ENCODE measurements around the gene ZNF436. TPM values are rescaled to one million over a fixed set of nuclear protein-coding genes. Genes with fewer than 3 reads are reported as not detected.

Gene ZNF436
- total and polyA plus RNA-seq, 9 of the 15 experiments (the other 6 are each of a cell fraction or from before 2014, with no cell fraction given): 2.1 to 11.3 (median 6.8) TPM

DNA sequence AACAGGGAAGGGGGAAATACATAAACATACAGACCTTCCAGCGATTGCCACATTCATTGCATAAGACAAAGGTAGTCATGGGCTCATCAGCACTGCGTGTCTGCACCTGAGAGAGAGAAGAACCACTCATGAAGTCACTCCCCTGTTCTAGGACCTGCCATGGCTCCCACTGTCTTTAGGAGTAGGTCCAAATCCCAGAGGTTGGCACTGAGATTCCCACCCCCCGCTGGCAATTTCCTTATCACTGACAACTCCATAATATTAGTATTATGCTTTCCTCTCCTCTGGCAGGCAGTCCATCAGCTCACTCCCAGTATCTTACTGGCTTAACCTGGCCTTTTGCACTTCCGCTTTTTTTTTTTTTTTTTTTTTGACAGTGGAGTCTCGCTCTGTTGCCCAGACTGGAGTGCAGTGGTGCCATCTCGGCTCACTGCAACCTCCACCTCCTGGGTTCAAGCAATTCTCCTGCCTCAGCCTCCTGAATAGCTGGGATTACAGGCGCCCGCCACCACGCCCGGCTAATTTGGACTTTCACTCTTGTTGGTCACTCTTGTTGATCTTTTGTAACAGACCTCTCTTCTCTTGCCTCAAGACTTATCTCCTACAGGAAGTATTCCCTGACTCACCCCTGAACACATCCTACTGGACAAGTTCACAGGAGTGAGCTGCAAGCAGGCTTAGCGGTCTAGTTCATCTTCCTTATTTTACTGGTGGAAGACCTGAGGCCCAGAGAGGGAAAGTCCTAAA lies 14.8 kb upstream of the ZNF436 start (continued):
- TF ChIP-seq, protein P1, sequence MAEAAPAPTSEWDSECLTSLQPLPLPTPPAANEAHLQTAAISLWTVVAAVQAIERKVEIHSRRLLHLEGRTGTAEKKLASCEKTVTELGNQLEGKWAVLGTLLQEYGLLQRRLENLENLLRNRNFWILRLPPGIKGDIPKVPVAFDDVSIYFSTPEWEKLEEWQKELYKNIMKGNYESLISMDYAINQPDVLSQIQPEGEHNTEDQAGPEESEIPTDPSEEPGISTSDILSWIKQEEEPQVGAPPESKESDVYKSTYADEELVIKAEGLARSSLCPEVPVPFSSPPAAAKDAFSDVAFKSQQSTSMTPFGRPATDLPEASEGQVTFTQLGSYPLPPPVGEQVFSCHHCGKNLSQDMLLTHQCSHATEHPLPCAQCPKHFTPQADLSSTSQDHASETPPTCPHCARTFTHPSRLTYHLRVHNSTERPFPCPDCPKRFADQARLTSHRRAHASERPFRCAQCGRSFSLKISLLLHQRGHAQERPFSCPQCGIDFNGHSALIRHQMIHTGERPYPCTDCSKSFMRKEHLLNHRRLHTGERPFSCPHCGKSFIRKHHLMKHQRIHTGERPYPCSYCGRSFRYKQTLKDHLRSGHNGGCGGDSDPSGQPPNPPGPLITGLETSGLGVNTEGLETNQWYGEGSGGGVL (CRISPR knock-in tag; IDR thresholded peaks at IDR 0.05): no peak
- no peak for TF ChIP-seq ZNF41 (CRISPR knock-in tag; conservative IDR thresholded peaks at IDR 0.05)
- TF ChIP-seq BCOR (IDR thresholded peaks at IDR 0.05): peak; percentile 81
- TF ChIP-seq, protein P2, sequence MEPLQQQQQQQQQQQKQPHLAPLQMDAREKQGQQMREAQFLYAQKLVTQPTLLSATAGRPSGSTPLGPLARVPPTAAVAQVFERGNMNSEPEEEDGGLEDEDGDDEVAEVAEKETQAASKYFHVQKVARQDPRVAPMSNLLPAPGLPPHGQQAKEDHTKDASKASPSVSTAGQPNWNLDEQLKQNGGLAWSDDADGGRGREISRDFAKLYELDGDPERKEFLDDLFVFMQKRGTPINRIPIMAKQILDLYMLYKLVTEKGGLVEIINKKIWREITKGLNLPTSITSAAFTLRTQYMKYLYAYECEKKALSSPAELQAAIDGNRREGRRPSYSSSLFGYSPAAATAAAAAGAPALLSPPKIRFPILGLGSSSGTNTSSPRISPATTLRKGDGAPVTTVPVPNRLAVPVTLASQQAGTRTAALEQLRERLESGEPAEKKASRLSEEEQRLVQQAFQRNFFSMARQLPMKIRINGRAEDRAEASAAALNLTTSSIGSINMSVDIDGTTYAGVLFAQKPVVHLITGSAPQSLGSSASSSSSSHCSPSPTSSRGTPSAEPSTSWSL (CRISPR knock-in tag; IDR thresholded peaks at IDR 0.05; ENCODE audit: borderline replicate concordance): no peak
- TF ChIP-seq GABPA (tag; conservative IDR thresholded peaks at IDR 0.05; ENCODE audit: low read depth): peak; percentile 74
- no peak for TF ChIP-seq SMAD1 (IDR thresholded peaks at IDR 0.05; ENCODE audit: low read depth, low read length, partially characterized antibody)
- TF ChIP-seq BDP1 (IDR thresholded peaks at IDR 0.05; ENCODE audit: insufficient read depth, insufficient read length): no peak
- TF ChIP-seq ZNF778 (CRISPR knock-in tag; IDR thresholded peaks at IDR 0.05): no peak
- no peak for TF ChIP-seq ESRRA (IDR thresholded peaks at IDR 0.05; ENCODE audit: borderline replicate concordance, low read depth)
- no peak for TF ChIP-seq KLF1 (tag; IDR thresholded peaks at IDR 0.05)
- TF ChIP-seq NCOA4 (IDR thresholded peaks at IDR 0.05; ENCODE audit: partially characterized antibody): no peak
- TF ChIP-seq TAF9B (IDR thresholded peaks at IDR 0.05; ENCODE audit: partially characterized antibody): no peak
- TF ChIP-seq CXXC5 (CRISPR knock-in tag; IDR thresholded peaks at IDR 0.05): peak; percentile 38; the same call in 1 of the 2 replicates
- TF ChIP-seq ATF7 (IDR thresholded peaks at IDR 0.05): 0 out of 2 replicates have a peak, but pooled peaks have one; percentile 22
- TF ChIP-seq, protein P3, sequence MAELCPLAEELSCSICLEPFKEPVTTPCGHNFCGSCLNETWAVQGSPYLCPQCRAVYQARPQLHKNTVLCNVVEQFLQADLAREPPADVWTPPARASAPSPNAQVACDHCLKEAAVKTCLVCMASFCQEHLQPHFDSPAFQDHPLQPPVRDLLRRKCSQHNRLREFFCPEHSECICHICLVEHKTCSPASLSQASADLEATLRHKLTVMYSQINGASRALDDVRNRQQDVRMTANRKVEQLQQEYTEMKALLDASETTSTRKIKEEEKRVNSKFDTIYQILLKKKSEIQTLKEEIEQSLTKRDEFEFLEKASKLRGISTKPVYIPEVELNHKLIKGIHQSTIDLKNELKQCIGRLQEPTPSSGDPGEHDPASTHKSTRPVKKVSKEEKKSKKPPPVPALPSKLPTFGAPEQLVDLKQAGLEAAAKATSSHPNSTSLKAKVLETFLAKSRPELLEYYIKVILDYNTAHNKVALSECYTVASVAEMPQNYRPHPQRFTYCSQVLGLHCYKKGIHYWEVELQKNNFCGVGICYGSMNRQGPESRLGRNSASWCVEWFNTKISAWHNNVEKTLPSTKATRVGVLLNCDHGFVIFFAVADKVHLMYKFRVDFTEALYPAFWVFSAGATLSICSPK (IDR thresholded peaks at IDR 0.05; ENCODE audit: borderline replicate concordance): no peak
- TF ChIP-seq ETV5 (CRISPR knock-in tag; IDR thresholded peaks at IDR 0.05; ENCODE audit: low read depth): peak; percentile 57; the same call in 1 of the 2 replicates
- peak; percentile 69; the same call in 1 of the 2 replicates for TF ChIP-seq SMARCC2 (IDR thresholded peaks at IDR 0.05; ENCODE audit: low read depth)
- TF ChIP-seq FOXJ2 (tag; IDR thresholded peaks at IDR 0.05): no peak
- no peak for TF ChIP-seq XRCC5 (IDR thresholded peaks at IDR 0.05; ENCODE audit: low read depth, low read length)
- TF ChIP-seq KDM1A (IDR thresholded peaks at IDR 0.05): peak; percentile 36 to 64; a peak in 2 of 4 replicates
- no peak for TF ChIP-seq CBX5 (IDR thresholded peaks at IDR 0.05; ENCODE audit: borderline replicate concordance, low read depth)
- no peak for TF ChIP-seq ZNF140 (CRISPR knock-in tag; IDR thresholded peaks at IDR 0.05)
- no peak for TF ChIP-seq TSC22D4 (tag; IDR thresholded peaks at IDR 0.05)
- TF ChIP-seq CBFA2T3 (IDR thresholded peaks at IDR 0.05): peak; percentile 29; the same call in 1 of the 2 replicates
- TF ChIP-seq PHF20 (IDR thresholded peaks at IDR 0.05; ENCODE audit: partially characterized antibody): no peak
- peak; percentile 82 for TF ChIP-seq DPF2 (IDR thresholded peaks at IDR 0.05)
